CD4-positive, alpha-beta T cell treated with Interferon gamma for 1 hour (primary cell): ENCODE measurements around the gene NRXN3.

ENCODE experiments used
- DNase-seq: peaks from one replicate; pipeline ENCODE4 v3.0.0-alpha.2; 2020

NRXN3 gene

DNA sequence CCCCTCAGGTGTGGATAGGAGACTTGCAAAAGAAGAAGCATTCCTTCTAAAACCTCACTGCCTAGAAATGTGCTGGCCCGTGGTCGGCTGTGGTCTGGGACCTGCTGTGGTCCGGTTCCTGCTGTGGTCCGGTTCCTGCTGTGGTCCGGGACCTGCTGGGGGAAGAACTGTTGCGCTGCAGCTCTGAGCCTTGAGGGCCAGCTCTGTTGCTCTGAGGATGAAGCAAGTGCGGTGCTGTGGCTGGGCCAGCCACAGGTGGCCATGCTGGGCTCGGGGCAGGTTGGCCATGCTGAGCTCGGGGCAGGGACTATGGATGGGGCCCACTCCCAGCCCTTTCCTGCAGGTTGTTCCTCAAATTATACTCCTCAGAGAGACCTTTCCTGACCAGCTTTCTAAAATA is 5.2 kb downstream of the NRXN3 start:
- no peak for DNase-seq

- DNase-seq = no peak
Observed at GRCh38 chr14:78178071-78178470, 7.9 kb downstream of the NRXN3 start.

GRCh38 chr14:78178971-78179370 is 8.8 kb downstream of the NRXN3 start:
- no peak for DNase-seq

DNA sequence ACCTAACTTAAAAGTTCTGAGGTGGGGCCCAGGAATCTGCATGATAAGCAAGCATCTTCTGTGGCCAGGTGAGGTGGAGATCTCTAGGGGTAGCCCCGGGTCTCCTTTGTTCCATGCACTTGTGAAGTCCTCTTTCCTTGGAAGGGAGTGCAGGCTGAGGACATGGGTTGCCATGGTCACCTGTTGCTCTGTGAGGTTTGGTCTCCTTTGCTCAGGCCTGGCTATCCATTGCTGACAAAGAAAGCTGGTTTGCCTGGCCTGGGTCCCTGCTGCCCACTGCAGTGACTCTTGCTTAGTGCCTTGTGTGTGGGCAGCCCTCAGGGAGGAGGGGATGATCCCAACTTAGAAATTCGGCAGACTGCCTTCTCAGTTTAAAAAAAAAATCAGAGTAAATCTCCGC is 11.1 kb downstream of the NRXN3 start:
- no peak for DNase-seq

DNA sequence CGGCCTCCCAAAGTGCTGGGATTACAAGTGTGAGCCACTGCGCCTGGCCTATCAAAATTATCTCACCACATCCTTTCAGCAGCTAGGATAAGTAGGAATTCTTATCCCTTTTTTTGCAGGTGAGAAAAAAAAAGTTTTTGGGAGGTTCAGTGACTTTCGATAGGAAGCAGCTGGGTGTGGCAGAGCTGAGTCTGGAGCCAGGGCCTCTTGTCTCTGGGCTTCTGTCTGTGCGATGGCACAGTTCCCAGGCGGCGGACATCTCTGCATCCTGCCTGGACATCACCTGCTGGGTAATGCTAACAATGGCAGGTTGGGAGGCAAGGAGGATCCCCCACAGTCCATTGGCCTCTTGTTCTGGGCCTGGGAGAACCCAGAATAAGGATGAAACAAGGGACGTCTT is 12.5 kb downstream of the NRXN3 start:
- no peak for DNase-seq

DNA sequence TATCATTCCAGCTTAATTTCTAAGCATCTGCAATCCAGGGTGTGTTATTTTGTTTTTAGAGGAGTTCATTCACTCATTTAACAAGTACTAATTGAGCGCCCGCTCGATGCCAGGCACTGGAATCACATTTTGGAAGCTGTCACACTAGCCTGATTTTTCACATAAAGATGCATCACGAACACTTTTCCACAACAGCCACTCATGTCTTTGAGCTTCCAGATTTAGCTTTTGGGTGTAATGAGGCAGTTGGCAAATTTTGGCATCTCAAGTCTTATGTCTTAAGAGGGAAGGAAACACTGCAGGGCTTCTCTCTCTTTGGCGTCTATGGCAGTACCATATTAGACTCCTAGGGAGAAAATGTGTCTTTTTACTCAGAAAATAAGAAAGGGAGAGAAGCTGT is 14.0 kb downstream of the NRXN3 start:
- no peak for DNase-seq

GRCh38 chr14:78186277-78186676 is 16.1 kb downstream of the NRXN3 start:
- no peak for DNase-seq

DNA sequence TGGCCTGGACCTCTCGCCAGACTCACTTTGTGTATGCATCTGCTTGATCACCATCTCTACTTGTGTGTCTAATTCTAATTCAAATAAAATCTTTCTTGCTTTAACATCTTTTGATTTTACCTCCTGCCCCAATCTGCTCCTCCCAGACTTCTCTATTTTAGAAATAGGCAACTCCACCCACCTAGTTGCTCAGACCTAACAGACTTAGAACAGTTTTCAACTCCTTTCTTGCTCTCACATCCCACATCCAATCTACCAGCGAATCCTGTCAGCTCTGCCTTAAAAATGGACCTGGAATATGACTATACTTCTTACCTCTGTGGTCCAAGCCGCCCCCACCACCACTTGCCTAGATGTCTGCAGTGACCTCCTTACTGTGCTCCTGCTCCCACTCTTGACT is 18.7 kb downstream of the NRXN3 start:
- DNase-seq = no peak

- DNase-seq = no peak
Observed at GRCh38 chr14:78195431-78195830, 25.3 kb downstream of the NRXN3 start.

- DNase-seq = no peak
Observed at GRCh38 chr14:78196323-78196722, 26.1 kb downstream of the NRXN3 start.

DNA sequence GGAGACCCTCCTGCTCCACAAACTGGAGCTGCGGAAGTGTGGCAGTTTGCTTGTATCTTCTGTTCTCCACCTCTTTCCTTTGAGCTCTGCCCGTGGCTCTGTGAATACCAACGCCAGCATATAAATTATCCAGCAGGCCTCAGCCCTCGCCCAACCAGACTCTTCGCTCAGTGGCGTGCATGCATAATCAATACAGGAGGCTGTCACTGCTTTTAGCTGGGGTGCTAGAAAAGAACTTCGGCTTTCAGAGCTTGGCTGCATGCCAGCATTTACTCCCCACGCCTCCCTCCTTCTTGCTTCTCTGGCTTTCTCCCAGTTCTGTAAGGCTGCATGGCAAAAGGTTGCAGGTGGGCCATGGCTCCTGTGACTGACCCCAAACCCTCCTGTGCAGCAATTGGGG is 26.9 kb downstream of the NRXN3 start:
- no peak for DNase-seq

DNA sequence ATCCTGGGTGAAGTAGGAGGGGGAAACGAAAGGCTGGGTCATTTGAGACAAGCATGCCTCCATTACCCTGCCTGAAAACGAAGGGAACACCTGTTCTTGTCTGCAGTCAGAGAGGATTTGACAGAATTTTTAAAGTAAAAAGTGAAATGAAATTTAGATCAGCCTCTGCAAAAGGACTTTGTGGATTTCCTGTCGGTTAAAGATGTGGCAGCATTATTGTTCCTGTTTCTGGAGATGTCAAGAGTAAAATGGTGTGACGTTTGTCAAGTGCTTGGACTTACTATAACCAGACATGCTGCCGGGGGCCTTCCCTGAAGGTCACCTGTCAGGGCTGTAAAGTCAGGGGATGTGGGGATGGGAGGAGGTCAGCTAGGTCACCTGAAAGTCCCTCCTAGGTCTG is 32.0 kb downstream of the NRXN3 start:
- no peak for DNase-seq

DNA sequence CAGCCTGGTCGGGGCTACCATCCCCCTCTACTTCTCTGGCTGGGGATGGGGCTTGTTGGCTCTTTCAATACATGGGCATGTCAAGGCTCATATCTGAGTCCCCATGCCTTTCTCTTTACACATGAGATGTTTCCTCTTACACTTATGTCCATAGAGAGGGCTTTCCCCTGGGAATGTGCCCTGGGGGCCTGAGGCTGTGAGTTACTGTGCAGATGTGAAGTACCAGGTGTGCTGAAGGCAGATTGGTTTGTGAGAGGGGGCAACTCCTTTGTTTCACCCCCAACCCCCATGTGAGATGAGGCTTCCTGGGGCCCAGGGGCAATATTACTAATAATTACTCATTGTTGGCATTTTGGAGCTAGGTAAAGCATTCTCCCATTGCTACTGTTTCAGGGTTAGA is 32.8 kb downstream of the NRXN3 start:
- DNase-seq = no peak

- DNase-seq = no peak
Observed at GRCh38 chr14:78207414-78207813, 37.2 kb downstream of the NRXN3 start.

GRCh38 chr14:78220273-78220672 is 50.1 kb downstream of the NRXN3 start:
- DNase-seq = no peak

DNA sequence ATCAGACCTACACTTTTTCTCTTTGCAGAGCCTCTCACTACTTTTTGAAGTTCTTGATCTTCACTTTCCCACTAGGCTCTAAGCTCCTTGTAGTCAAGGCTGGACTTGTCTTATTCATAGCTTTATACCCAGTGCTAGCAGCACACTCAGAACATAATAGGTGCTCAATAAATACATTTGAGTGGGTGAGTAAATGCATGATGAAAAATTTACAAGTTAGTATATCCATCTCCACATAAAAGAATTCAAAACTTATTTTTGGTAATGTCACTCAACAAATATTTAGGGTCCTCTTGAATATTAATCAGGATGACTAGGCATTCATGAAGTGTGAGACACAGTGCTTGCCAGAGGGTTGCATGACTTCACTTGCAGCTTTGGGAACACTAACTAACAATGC is 52.6 kb downstream of the NRXN3 start:
- DNase-seq = no peak

DNA sequence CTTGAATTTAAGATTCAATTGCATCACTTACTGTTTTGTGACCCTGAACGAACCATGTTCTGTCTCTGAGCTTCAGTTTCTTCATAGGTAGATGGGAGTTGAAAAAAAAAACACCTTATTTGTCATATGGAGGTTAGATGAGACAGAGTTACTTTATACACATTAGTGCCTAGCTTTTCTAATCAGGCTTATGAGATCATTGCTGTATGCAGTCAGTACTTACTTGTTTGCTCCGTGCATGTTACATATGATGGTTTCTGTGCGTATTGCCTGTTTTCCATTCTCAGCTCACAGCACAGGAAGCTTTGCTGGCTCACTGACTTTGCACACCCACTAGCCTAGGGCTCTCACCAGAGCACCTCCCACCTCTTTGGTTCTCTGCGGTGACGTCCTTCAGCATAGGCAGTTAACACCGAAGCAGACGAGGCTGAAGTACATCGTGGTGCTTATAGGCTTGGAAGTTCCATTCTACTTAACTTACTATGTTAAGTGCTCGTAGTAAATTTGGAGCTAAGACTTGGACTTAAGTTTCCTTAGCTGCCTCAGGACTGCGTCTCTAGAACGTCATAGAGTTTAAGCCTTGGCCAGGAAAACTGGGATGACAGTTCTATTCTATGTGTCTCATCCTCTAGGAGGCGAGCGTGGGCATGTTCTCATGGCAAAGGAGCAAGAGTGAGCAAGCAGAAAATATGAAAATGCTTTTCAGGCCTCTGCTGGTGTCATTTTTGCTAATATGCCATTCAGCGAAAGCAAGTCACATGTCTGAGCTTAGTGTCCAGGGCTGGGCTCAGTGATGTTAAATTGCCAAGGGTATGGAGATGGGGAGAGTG is 57.3 kb downstream of the NRXN3 start:
- no peak for DNase-seq

GRCh38 chr14:78228702-78229327 is 58.6 kb downstream of the NRXN3 start:
- DNase-seq = no peak

- DNase-seq = no peak
Observed at GRCh38 chr14:78232231-78233000, 62.2 kb downstream of the NRXN3 start.

DNA sequence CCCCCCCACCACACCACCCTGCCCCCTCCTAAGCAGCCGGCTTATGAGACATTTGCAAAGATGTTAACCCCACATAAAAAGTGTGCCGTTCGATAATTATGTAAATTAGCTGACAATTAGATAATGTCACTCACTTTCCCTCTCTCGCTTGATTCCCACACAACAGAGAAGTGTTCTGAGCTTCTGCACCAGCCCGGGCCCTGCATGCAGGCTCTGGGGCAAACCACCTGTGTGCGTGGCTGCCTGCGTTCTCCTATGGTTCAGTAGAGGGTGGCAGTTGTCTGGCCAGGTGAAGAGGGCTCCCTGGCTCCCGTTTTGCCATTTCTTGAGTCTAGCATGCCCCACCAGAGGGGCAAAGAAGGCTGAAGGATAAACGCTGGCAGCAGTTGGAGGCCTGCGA is 68.0 kb downstream of the NRXN3 start:
- DNase-seq = no peak

- no peak for DNase-seq
Observed at GRCh38 chr14:78240567-78240966, 70.4 kb downstream of the NRXN3 start.

DNA sequence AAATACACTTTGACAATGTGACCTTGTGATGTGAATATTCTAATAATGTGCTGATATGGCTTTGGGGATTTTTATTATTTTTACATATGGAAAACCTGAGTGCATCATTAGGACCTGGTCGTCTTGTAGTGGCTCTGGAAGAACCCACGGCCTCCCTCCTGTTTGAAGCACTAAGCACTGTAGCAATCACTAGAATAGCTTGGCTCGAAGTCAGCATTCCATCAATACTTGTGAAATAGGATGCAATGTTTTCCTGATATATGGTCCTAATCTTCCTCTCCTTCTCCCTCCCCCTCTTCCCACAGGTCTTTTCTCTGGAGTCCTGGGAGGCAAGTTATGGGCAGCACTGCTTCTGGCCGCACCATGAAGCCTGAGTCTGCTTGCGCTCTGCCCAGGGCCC is 71.9 kb downstream of the NRXN3 start:
- no peak for DNase-seq

- no peak for DNase-seq
Observed at GRCh38 chr14:78243187-78243586, 73.0 kb downstream of the NRXN3 start.

- no peak for DNase-seq
Observed at GRCh38 chr14:78245238-78245637, 75.1 kb downstream of the NRXN3 start.
